Endothelial cell (in vitro differentiated cells): ENCODE data around the gene GAS2L1. TPM values are rescaled to one million over a fixed set of nuclear protein-coding genes. Genes with fewer than 3 reads are reported as not detected.

Experiments
- DNase-seq: peaks from one replicate; pipeline ENCODE4 v3.0.0; 2021; ENCODE audit warnings: low spot score
- H3K27ac Mint-ChIP-seq: one replicate; pipeline ENCODE4 v1.8.0; 2021; ENCODE audit warnings: mixed read lengths, inconsistent platforms; ENCODE audit not compliant: unreplicated experiment
- H3K27me3 Mint-ChIP-seq: one replicate; pipeline ENCODE4 v1.8.0; 2021; ENCODE audit warnings: mild to moderate bottlenecking, moderate library complexity, mixed read lengths, inconsistent platforms; ENCODE audit not compliant: unreplicated experiment
- H3K36me3 Mint-ChIP-seq: one replicate; pipeline ENCODE4 v1.8.0; 2021; ENCODE audit warnings: mild to moderate bottlenecking, low read depth, mixed read lengths, inconsistent platforms; ENCODE audit not compliant: unreplicated experiment
- H3K4me1 Mint-ChIP-seq: one replicate; pipeline ENCODE4 v1.8.0; 2021; ENCODE audit warnings: mild to moderate bottlenecking, mixed read lengths, inconsistent platforms; ENCODE audit not compliant: unreplicated experiment
- H3K4me3 Mint-ChIP-seq: one replicate; pipeline ENCODE4 v1.8.0; 2021; ENCODE audit warnings: mild to moderate bottlenecking, mixed read lengths, inconsistent platforms; ENCODE audit not compliant: unreplicated experiment
- H3K9me3 Mint-ChIP-seq: one replicate; pipeline ENCODE4 v1.8.0; 2021; ENCODE audit warnings: mixed read lengths, inconsistent platforms; ENCODE audit not compliant: unreplicated experiment
- total RNA-seq: library from RNA; stranded (reverse); fragmentation: NEBNext Ultra II Directional; extraction: Animal tissue kit (Norgen Biotek cat#: 25700); gene quantifications from one replicate; pipeline ENCODE4 v1.2.1, GENCODE V29; 2021; ENCODE audit not compliant: unreplicated experiment
- TF ChIP-seq, protein P1 (sequence below): fragments of 200-600 bp; sonication (generic); IDR thresholded peaks from one replicate; pipeline ENCODE4 v1.5.0; 2021; ENCODE audit warnings: antibody characterized with exemption; ENCODE audit not compliant: unreplicated experiment

The GAS2L1 gene
- total RNA-seq, 1 donor from 2014 or later, result 33.6 TPM

DNA sequence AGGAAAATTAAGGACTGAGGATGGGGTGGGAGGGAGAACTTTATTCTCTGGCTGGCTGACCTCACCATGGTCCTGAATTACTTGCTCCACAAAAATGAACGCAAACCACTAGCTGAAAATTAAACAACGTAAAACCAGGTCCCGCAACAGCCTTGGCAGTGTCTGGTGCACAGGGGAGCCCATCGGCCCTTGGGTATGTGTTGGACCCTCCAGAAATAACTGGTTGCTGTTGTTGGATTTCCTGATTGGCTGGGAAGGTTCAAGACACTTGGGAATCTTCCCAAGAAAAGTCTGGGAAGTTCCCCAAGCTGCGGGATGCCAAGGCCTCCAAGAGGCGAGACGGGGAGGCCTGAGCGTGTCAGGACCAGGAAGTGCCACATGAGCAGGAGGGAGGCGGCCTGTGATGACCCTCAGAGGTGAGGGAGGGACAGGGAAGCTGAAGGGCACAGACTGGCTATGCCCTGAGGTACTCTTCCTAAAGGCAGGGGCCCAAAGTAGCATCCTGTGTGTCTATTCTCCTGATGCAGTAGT lies 19.4 kb downstream of the GAS2L1 start:
- TF ChIP-seq, protein P1, sequence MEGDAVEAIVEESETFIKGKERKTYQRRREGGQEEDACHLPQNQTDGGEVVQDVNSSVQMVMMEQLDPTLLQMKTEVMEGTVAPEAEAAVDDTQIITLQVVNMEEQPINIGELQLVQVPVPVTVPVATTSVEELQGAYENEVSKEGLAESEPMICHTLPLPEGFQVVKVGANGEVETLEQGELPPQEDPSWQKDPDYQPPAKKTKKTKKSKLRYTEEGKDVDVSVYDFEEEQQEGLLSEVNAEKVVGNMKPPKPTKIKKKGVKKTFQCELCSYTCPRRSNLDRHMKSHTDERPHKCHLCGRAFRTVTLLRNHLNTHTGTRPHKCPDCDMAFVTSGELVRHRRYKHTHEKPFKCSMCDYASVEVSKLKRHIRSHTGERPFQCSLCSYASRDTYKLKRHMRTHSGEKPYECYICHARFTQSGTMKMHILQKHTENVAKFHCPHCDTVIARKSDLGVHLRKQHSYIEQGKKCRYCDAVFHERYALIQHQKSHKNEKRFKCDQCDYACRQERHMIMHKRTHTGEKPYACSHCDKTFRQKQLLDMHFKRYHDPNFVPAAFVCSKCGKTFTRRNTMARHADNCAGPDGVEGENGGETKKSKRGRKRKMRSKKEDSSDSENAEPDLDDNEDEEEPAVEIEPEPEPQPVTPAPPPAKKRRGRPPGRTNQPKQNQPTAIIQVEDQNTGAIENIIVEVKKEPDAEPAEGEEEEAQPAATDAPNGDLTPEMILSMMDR, result no peak
- Mint-ChIP-seq H3K27me3 (peaks cover 17% of the 10 kb centered on the region), H3K4me3 (no peak overlapping the region), H3K9me3 (no peaks in the 10 kb centered on the region), H3K4me1 (peaks cover 6% of the 10 kb centered on the region), H3K27ac (peak overlapping the region; percentile 24), H3K36me3 (peaks cover 32% of the 10 kb centered on the region)
- DNase-seq, result no peak

DNA sequence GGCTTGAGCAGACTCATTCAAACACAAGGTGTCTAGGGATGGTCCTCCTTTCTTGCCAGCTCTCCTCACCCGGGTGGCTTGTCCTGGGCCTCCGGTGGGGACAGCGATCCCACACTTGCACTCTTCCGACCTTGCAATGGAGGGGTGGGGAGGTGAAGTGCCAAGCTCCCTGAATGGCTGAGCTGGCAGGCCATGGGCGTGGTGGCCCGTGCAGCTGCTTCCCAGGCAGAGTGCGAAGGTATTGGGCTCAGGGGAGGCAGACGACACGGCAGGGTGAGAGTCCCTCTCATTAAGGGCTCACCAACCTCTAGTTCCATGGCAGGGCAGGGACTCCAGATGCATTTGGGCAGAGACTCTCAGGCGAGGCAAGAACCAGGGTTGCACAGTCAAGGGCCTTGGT lies 20.0 kb downstream of the GAS2L1 start:
- no peaks in the 10 kb centered on the region for H3K9me3 Mint-ChIP-seq
- peaks cover 17% of the 10 kb centered on the region for H3K27me3 Mint-ChIP-seq
- peak overlapping the region; percentile 79 for H3K4me3 Mint-ChIP-seq
- H3K27ac Mint-ChIP-seq, result peak overlapping the region; percentile 36
- H3K4me1 Mint-ChIP-seq, result peaks cover 8% of the 10 kb centered on the region
- DNase-seq, result no peak
- H3K36me3 Mint-ChIP-seq, result peaks cover 32% of the 10 kb centered on the region
- TF ChIP-seq, protein P1, result no peak

DNA sequence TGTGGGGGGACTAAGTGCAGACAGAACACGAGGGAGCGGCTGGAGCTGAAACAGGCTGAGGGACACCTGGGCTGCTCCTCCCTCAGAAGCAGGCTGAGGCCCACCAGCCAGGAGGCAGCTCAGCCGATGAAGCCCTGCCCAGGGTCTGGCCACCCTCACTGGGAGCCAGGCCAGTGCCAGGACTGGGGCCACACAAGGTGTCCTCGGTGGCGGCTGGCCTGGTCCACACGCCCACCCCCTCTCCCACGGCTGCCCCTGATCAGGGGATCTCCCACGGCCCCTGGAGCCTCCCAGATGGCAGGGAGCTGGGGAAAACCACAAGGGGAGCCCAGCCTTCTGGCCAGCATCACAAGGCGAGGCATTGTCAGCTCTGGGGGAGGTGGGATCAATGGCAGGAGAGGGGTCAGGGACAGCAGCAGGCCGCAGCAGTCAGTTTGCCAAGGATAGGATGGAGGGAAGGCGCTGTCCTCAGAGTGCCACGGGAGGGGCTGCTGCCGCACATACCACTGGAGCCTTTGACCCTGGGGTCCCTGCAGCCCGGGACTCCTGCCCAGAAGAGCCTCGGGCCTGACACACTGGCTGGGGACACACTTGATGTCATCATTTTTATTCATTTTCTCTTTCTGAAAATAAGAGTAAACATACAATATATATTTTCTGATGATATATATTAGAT lies 20.8 kb downstream of the GAS2L1 start:
- H3K36me3 Mint-ChIP-seq, result peaks cover 30% of the 10 kb centered on the region
- H3K27ac Mint-ChIP-seq, result no peak overlapping the region
- H3K4me3 Mint-ChIP-seq, result peak overlapping the region; percentile 74
- no peak for DNase-seq
- H3K4me1 Mint-ChIP-seq, result peaks cover 11% of the 10 kb centered on the region
- H3K27me3 Mint-ChIP-seq, result peaks cover 17% of the 10 kb centered on the region
- TF ChIP-seq, protein P1, result no peak
- no peaks in the 10 kb centered on the region for H3K9me3 Mint-ChIP-seq

DNA sequence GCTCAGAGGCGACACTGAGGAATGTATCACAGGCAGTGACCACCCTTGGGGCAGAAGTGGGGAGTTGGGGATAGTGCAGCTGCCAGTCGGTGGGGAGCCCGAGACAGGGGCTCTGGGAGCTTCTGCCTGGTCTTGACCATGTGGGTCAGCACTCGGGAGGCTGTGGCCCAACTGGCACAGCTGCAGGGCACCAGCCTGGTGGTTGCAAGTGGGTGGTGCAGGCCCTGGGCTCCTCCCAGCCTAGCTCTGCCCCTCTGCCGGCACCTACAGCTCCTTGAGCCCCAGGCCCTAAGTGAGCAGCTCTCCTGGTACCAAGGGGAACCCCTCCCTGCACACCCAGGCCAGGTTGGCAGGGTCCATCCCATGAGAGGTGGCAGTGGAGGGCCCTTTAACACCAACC lies 21.6 kb downstream of the GAS2L1 start:
- no peak overlapping the region for H3K27ac Mint-ChIP-seq

More for the DNA sequence above, 21.6 kb downstream of the GAS2L1 start:
- TF ChIP-seq, protein P1, result peak; percentile 21
- Mint-ChIP-seq H3K36me3 (peaks cover 28% of the 10 kb centered on the region), H3K4me3 (no peak overlapping the region), H3K9me3 (no peaks in the 10 kb centered on the region), H3K27me3 (peaks cover 17% of the 10 kb centered on the region), H3K4me1 (peaks cover 14% of the 10 kb centered on the region)
- no peak for DNase-seq
